OCI-LY3 (cell line): ENCODE data around the gene CLVS2.

Experiments
- H2AFZ ChIP-seq: fragments of 200-600, 300-600 bp; shearing (Covaris generic); 2 replicates; pipeline ENCODE4 v1.6.0; 2014; ENCODE audit warnings: antibody characterized with exemption, low read depth, low read length
- H3K27ac ChIP-seq: fragments of 200-600, 300-600 bp; sonication (generic); 2 replicates; pipeline ENCODE4 v1.5.1; 2014; ENCODE audit warnings: mild to moderate bottlenecking, low read length, moderate library complexity, mixed read lengths
- H3K27me3 ChIP-seq: fragments of 200-600, 300-600 bp; sonication (generic); 2 replicates; pipeline ENCODE4 v1.6.1; 2014; ENCODE audit warnings: low read depth, low read length, mixed read lengths
- H3K36me3 ChIP-seq: fragments of 200-600, 300-600 bp; sonication (generic); replicated peaks from 2 replicates; pipeline ENCODE3; 2014; ENCODE audit warnings: low read depth, low read length, mixed read lengths
- H3K4me1 ChIP-seq: fragments of 300-600, 200-600 bp; sonication (generic); 2 replicates; pipeline ENCODE4 v1.6.1; 2014; ENCODE audit warnings: low read length, mixed read lengths
- H3K4me2 ChIP-seq: fragments of 200-600, 300-600 bp; sonication (generic); 2 replicates; pipeline ENCODE4 v1.6.1; 2014; ENCODE audit warnings: low read length, mixed read lengths
- H3K4me3 ChIP-seq: fragments of 300-600, 200-600 bp; sonication (generic); 2 replicates; pipeline ENCODE4 v1.5.1; 2014; ENCODE audit warnings: antibody characterized with exemption, mild to moderate bottlenecking, low read length, moderate library complexity
- H3K79me2 ChIP-seq: fragments of 300-600, 200-600 bp; shearing (Covaris generic); 2 replicates; pipeline ENCODE4 v1.6.1; 2014; ENCODE audit warnings: mild to moderate bottlenecking, low read length, mixed read lengths
- H3K9ac ChIP-seq: fragments of 300-600, 200-600 bp; shearing (Covaris generic); 2 replicates; pipeline ENCODE4 v1.6.0; 2014; ENCODE audit warnings: mild to moderate bottlenecking, low read length, moderate library complexity
- H3K9me3 ChIP-seq: fragments of 200-600, 300-600 bp; shearing (Covaris generic); 2 replicates; pipeline ENCODE4 v1.6.1; 2014; ENCODE audit warnings: low read length, mixed read lengths; ENCODE audit not compliant: insufficient read depth
- H4K20me1 ChIP-seq: fragments of 200-600, 300-600 bp; sonication (generic); 2 replicates; pipeline ENCODE4 v1.6.1; 2016; ENCODE audit warnings: low read length, mixed read lengths; ENCODE audit not compliant: insufficient read depth
- EZH2phosphoT487 ChIP-seq: fragments of 200-600 bp; shearing (Covaris generic); IDR thresholded peaks from 2 replicates; pipeline ENCODE4 v1.6.1; 2018; ENCODE audit warnings: antibody characterized with exemption, mixed run types, low read depth
- TF ChIP-seq, protein P1 (sequence below): fragments of 200-600, 300-600 bp; sonication (generic); IDR thresholded peaks from 2 replicates; pipeline ENCODE4 v1.5.1; 2014; ENCODE audit warnings: antibody characterized with exemption, low read length, low read depth

Gene CLVS2

DNA sequence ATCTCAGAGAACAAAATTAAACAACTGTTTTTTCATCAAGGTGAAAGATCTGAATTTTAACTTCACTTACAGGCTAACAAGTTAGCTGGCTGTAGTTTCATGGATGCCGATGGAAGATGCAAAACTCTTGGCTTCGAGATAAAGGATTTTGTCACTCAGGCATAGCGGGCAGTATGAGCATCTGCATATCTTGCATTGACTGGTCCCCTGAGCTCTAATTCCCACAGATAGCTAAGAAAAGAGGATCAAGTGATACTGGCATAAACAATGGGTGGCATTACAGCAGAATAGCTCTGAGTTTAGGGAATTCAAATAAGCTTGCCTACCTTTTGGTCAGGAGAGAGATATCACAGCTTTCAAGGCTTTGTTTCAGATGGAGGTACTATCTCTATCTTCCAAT, 1.8 kb upstream of the CLVS2 start:
- Histone ChIP-seq H2AFZ (no peak overlapping the region), H3K4me2 (no peak overlapping the region), H3K4me3 (no peak overlapping the region), H3K27me3 (no peaks in the 10 kb centered on the region), H3K79me2 (no peaks in the 10 kb centered on the region), H3K9ac (no peak overlapping the region), H3K4me1 (no peaks in the 10 kb centered on the region), H3K27ac (no peak overlapping the region), H3K36me3 (no peaks in the 10 kb centered on the region), H4K20me1 (no peaks in the 10 kb centered on the region), H3K9me3 (no peaks in the 10 kb centered on the region)
- TF ChIP-seq, protein P1, sequence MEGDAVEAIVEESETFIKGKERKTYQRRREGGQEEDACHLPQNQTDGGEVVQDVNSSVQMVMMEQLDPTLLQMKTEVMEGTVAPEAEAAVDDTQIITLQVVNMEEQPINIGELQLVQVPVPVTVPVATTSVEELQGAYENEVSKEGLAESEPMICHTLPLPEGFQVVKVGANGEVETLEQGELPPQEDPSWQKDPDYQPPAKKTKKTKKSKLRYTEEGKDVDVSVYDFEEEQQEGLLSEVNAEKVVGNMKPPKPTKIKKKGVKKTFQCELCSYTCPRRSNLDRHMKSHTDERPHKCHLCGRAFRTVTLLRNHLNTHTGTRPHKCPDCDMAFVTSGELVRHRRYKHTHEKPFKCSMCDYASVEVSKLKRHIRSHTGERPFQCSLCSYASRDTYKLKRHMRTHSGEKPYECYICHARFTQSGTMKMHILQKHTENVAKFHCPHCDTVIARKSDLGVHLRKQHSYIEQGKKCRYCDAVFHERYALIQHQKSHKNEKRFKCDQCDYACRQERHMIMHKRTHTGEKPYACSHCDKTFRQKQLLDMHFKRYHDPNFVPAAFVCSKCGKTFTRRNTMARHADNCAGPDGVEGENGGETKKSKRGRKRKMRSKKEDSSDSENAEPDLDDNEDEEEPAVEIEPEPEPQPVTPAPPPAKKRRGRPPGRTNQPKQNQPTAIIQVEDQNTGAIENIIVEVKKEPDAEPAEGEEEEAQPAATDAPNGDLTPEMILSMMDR, result no peak
- TF ChIP-seq EZH2phosphoT487, result no peak

DNA sequence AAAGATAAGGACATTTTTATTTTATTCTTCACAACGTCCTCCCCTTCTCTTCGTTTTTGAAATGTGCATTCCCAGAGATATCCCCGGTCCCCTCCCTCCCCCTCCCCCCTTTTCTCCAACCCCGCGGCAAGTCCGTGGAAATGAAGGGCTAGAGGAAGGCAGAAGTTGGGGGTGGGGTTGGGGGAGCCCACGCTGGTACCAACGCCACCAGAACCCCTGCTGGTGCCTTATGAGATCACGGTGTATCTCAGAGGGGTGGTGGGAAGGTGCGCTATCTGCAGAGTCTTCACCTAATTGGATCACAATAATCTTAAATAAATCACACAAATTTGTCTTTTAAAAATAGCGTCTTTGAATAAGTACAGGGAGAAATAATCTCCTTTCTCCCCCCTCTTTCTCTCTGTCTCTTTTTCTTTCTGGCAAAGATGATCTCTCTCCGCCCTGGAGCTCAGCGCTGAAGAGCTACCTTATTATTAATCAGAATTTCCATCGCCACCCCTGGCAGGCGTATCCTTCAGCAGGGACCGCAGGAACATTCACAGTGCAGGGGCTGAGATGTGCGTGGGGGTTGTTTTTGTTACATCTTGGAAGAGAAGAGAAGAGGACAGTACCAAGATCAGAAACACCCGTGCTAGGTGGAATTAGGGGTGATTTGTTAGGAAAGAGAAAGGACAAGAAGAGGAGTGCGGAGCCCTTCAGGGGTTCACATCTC, 915 bp downstream of the CLVS2 start:
- Histone ChIP-seq H3K27ac (no peak overlapping the region), H2AFZ (no peak overlapping the region), H3K9me3 (no peaks in the 10 kb centered on the region), H3K36me3 (no peaks in the 10 kb centered on the region), H3K4me2 (no peak overlapping the region), H3K4me1 (no peaks in the 10 kb centered on the region), H3K27me3 (no peaks in the 10 kb centered on the region), H3K9ac (no peak overlapping the region), H3K79me2 (no peaks in the 10 kb centered on the region), H3K4me3 (no peak overlapping the region), H4K20me1 (no peaks in the 10 kb centered on the region)
- no peak for TF ChIP-seq EZH2phosphoT487
- TF ChIP-seq, protein P1, result no peak

DNA sequence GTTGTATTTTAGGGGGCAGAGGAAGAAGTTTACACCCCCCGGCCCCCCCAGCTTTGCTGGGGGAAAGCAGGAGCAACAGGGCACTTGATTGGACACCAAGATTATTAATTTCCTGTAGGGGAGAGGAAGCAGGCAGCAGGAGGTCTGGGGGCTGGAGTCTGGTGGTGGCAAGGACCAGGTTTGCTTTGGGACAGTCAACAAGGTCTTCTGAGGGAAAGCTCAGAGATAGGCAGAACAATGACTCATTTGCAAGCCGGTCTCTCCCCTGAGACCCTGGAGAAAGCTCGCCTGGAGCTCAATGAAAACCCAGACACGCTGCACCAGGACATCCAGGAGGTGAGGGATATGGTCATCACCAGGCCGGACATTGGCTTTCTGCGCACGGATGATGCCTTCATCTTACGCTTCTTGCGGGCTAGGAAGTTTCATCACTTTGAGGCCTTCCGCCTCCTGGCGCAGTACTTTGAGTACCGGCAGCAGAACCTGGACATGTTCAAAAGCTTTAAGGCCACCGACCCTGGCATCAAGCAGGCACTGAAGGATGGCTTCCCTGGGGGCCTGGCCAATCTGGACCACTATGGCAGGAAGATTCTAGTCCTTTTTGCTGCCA, 1.6 kb downstream of the CLVS2 start:
- TF ChIP-seq, protein P1, result no peak
- no peak for TF ChIP-seq EZH2phosphoT487
- no peak overlapping the region for H3K4me2 ChIP-seq
- H2AFZ ChIP-seq, result no peak overlapping the region
- H3K9ac ChIP-seq, result no peak overlapping the region
- no peak overlapping the region for H3K4me3 ChIP-seq
- no peaks in the 10 kb centered on the region for H3K27me3 ChIP-seq
- H3K4me1 ChIP-seq, result no peaks in the 10 kb centered on the region
- H3K27ac ChIP-seq, result no peak overlapping the region
- no peaks in the 10 kb centered on the region for H3K36me3 ChIP-seq
- H3K9me3 ChIP-seq, result no peaks in the 10 kb centered on the region
- H4K20me1 ChIP-seq, result no peaks in the 10 kb centered on the region
- no peaks in the 10 kb centered on the region for H3K79me2 ChIP-seq

DNA sequence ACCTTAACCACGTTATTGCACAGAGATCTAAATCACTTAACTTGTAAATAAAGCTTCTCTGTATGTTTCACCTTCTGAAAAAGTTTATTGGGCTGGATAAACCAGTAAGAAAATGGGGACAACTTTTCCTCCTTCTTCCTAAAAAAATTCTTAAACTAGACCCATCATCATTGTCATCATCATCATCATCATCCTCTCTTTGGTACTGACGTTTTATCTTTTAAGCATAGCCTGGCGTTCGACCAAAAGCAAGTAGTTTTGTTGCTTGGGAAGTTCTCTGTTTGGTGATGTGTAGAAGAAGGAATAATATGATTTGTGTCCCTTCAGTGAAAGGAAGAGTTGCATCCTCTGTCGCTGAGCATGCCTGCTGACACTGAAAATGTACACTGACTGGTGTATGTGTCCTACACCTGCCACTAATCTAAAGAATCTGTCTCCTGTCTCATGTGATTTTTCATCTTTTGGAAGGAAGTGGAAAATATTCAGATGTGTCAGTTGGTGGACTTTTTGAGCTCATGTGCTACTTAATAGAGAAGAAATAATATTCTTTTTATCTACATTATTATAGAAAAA, 2.5 kb downstream of the CLVS2 start:
- Histone ChIP-seq H3K27me3 (no peaks in the 10 kb centered on the region), H3K4me3 (no peak overlapping the region), H3K79me2 (no peaks in the 10 kb centered on the region), H3K9me3 (no peaks in the 10 kb centered on the region), H3K27ac (no peak overlapping the region), H3K36me3 (no peaks in the 10 kb centered on the region), H3K4me2 (no peak overlapping the region), H3K4me1 (no peaks in the 10 kb centered on the region), H4K20me1 (no peaks in the 10 kb centered on the region), H3K9ac (no peak overlapping the region), H2AFZ (no peak overlapping the region)
- TF ChIP-seq, protein P1, result no peak
- no peak for TF ChIP-seq EZH2phosphoT487
